ENCODE data around the gene ENOX1.

ENOX1 gene

GRCh38 chr13:43787997-43788396 is 1.2 kb upstream of the ENOX1 start:
- no peak for DNase-seq (ENCODE audit: extremely low spot score)
- ChIA-PET CTCF (interaction anchor here (2.3 kb wide), 1 partner anchor 17 kb away, joined by 5 read pairs; no protein-coding TSS in a partner anchor), POLR2A (no interaction called here)
- TF ChIP-seq SUZ12 (IDR thresholded peaks at IDR 0.05) (no peak), BHLHE40 (IDR thresholded peaks at IDR 0.05; ENCODE audit: borderline replicate concordance) (no peak), NFRKB (IDR thresholded peaks at IDR 0.05) (no peak), L3MBTL2 (conservative IDR thresholded peaks at IDR 0.05) (no peak), SP1 (IDR thresholded peaks at IDR 0.05) (no peak), FOXA1 (IDR thresholded peaks at IDR 0.05) (no peak), LEF1 (IDR thresholded peaks at IDR 0.05; ENCODE audit: borderline replicate concordance) (no peak), ELF4 (IDR thresholded peaks at IDR 0.05) (no peak), ARNT (IDR thresholded peaks at IDR 0.05) (no peak), ZNF384 (IDR thresholded peaks at IDR 0.05) (no peak)
- TF ChIP-seq, protein P1, sequence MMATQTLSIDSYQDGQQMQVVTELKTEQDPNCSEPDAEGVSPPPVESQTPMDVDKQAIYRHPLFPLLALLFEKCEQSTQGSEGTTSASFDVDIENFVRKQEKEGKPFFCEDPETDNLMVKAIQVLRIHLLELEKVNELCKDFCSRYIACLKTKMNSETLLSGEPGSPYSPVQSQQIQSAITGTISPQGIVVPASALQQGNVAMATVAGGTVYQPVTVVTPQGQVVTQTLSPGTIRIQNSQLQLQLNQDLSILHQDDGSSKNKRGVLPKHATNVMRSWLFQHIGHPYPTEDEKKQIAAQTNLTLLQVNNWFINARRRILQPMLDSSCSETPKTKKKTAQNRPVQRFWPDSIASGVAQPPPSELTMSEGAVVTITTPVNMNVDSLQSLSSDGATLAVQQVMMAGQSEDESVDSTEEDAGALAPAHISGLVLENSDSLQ (IDR thresholded peaks at IDR 0.05) = no peak

DNA sequence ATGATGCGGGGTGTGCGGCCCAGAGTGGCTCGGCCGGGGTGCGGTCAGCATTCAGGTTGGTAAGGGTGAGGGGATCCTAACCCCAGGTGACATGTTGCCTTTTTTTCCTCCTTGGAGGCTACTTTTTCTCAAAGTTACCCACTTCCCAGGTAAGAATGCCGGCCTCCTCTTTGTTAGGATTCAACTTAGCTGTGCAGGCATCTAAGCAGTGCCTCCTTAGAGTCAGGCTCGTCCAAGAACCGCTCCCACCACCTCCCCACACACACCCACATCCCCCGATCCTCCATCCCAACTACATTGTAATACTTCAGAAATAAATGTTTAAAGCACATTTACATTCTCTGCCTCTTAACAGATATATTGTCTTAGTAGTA is 733 bp upstream of the ENOX1 start:
- POLR2A ChIA-PET = no interaction called here

DNA sequence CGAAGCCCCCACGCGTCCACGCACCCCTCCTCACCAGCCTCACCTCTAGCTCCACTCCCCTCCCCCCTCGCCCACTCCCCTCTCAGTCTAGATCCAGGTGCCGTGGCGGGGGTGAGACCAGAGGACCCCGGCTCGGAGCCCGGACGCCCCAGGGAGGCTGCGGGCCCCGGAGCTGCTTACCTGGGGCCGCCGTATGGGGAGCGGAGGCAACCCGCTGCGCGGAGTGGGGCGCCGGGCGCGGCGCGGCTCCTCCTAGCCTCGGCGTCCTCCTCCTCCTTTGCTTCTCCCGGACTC is 353 bp downstream of the ENOX1 start:
- POLR2A ChIA-PET = no interaction called here
- no peak for DNase-seq (ENCODE audit: extremely low spot score)
- CTCF ChIA-PET = no interaction called here

More for the DNA sequence above, 733 bp upstream of the ENOX1 start:
- no peak for DNase-seq (ENCODE audit: extremely low spot score)
- TF ChIP-seq ZNF384 (IDR thresholded peaks at IDR 0.05) = no peak
- TF ChIP-seq CTBP1 (IDR thresholded peaks at IDR 0.05; ENCODE audit: borderline replicate concordance) = no peak
- TF ChIP-seq TARDBP (IDR thresholded peaks at IDR 0.05) = no peak
- no peak for TF ChIP-seq L3MBTL2 (conservative IDR thresholded peaks at IDR 0.05)
- TF ChIP-seq BHLHE40 (IDR thresholded peaks at IDR 0.05; ENCODE audit: borderline replicate concordance) = no peak
- TF ChIP-seq NFRKB (IDR thresholded peaks at IDR 0.05) = no peak
- no peak for TF ChIP-seq FOXK2 (IDR thresholded peaks at IDR 0.05)
- no peak for TF ChIP-seq HDGF (IDR thresholded peaks at IDR 0.05; ENCODE audit: borderline replicate concordance)
- no peak for TF ChIP-seq FOXM1 (IDR thresholded peaks at IDR 0.05; ENCODE audit: borderline replicate concordance)
- CTCF ChIA-PET = interaction anchor here (2.3 kb wide), 1 partner anchor 17 kb away, joined by 5 read pairs; no protein-coding TSS in a partner anchor

GRCh38 chr13:43785650-43786471 is 911 bp downstream of the ENOX1 start:
- TF ChIP-seq FOXK2 (IDR thresholded peaks at IDR 0.05) = no peak
- peak; percentile 95 for TF ChIP-seq L3MBTL2 (conservative IDR thresholded peaks at IDR 0.05)
- TF ChIP-seq HDGF (IDR thresholded peaks at IDR 0.05; ENCODE audit: borderline replicate concordance) = no peak
- CTCF ChIA-PET = no interaction called here
- peak; percentile 79 for DNase-seq (ENCODE audit: extremely low spot score)
- POLR2A ChIA-PET = no interaction called here

More for the DNA sequence above, 353 bp downstream of the ENOX1 start:
- TF ChIP-seq BHLHE40 (IDR thresholded peaks at IDR 0.05; ENCODE audit: borderline replicate concordance) (no peak), ZNF384 (IDR thresholded peaks at IDR 0.05) (no peak), FOXK2 (IDR thresholded peaks at IDR 0.05) (no peak), CTBP1 (IDR thresholded peaks at IDR 0.05; ENCODE audit: borderline replicate concordance) (no peak), TARDBP (IDR thresholded peaks at IDR 0.05) (no peak), SP1 (IDR thresholded peaks at IDR 0.05) (no peak), ELF4 (IDR thresholded peaks at IDR 0.05) (no peak), HDGF (IDR thresholded peaks at IDR 0.05; ENCODE audit: borderline replicate concordance) (no peak)
- TF ChIP-seq, protein P1 (IDR thresholded peaks at IDR 0.05) = no peak

- TF ChIP-seq ELF4 (IDR thresholded peaks at IDR 0.05) (no peak), SUZ12 (IDR thresholded peaks at IDR 0.05) (no peak), FOXA1 (IDR thresholded peaks at IDR 0.05) (no peak), FOXM1 (IDR thresholded peaks at IDR 0.05; ENCODE audit: borderline replicate concordance) (no peak), BHLHE40 (IDR thresholded peaks at IDR 0.05; ENCODE audit: borderline replicate concordance) (no peak), TARDBP (IDR thresholded peaks at IDR 0.05) (no peak), NFRKB (IDR thresholded peaks at IDR 0.05) (no peak), L3MBTL2 (conservative IDR thresholded peaks at IDR 0.05) (no peak), LEF1 (IDR thresholded peaks at IDR 0.05; ENCODE audit: borderline replicate concordance) (no peak), SP1 (IDR thresholded peaks at IDR 0.05) (no peak), FOXK2 (IDR thresholded peaks at IDR 0.05) (no peak), ZNF384 (IDR thresholded peaks at IDR 0.05) (no peak), ARNT (IDR thresholded peaks at IDR 0.05) (no peak), HDGF (IDR thresholded peaks at IDR 0.05; ENCODE audit: borderline replicate concordance) (no peak)
- TF ChIP-seq, protein P1 (IDR thresholded peaks at IDR 0.05) = no peak
- no peak for DNase-seq (ENCODE audit: extremely low spot score)
- CTCF ChIA-PET = no interaction called here
- POLR2A ChIA-PET = no interaction called here
Observed at GRCh38 chr13:43785261-43785649, 1.5 kb downstream of the ENOX1 start.

DNA sequence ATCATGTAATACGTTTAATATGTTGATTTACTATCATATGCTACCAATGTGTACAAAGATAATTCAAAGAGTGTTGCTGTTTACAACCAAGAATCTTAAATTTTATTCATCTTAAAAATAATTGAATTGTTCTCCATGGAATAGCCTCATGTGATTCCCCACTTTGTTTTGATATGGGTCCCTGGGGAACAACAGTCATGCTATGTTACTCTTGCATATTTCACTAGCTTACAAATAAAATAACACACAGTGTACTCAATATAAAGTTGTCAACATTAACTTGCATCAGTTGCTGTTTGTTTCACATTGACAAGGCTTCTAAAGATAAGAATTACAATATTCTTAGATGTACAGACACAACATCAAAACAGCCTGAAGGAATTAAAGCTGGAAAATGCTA is 2.3 kb downstream of the ENOX1 start:
- no peak for DNase-seq (ENCODE audit: extremely low spot score)
- TF ChIP-seq HDGF (IDR thresholded peaks at IDR 0.05; ENCODE audit: borderline replicate concordance) (no peak), CTBP1 (IDR thresholded peaks at IDR 0.05; ENCODE audit: borderline replicate concordance) (no peak), SP1 (IDR thresholded peaks at IDR 0.05) (no peak), LEF1 (IDR thresholded peaks at IDR 0.05; ENCODE audit: borderline replicate concordance) (no peak)
- TF ChIP-seq, protein P1 (IDR thresholded peaks at IDR 0.05) = no peak
- ChIA-PET POLR2A (no interaction called here), CTCF (no interaction called here)
